ENCODE measurements around the gene EIPR1. TPM values are rescaled to one million over a fixed set of nuclear protein-coding genes. Genes with fewer than 3 reads are reported as not detected.

EIPR1 gene
- total RNA-seq, 1 experiment from 2014 or later = 36.9 TPM

DNA sequence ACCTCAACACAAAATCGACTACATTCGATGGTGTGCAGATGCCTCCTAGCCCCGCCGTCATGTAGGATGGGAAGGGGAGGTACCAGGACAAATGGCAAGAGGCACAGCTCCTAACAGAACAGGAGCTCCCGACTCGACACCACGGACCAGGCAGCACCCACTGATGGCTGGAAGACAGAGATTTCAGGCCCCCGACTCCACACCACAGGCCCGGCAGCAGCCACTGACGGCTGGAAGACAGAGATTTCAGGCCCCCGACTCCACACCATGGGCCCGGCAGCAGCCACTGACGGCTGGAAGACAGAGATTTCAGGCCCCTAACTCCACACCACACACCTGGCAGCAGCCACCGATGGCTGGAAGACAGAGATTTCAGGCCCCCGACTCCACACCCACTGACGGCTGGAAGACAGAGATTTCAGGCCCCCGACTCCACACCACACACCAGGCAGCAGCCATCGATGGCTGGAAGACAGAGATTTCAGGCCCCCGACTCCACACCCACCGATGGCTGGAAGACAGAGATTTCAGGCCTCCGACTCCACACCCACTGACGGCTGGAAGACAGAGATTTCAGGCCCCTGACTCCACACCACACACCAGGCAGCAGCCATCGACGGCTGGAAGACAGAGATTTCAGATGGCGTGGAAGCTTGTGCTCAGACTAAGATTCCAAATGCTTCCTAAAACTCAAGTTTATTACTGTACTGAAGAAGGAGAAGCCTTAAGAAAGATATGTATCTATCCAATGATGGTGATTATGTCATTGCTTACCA is 135.5 kb downstream of the EIPR1 start:
- no peaks in the 10 kb centered on the region for H3K4me1 Mint-ChIP-seq (ENCODE audit: low read depth, unreplicated experiment)
- no peaks in the 10 kb centered on the region for H3K27me3 Mint-ChIP-seq (ENCODE audit: insufficient read depth, unreplicated experiment)
- no peaks in the 10 kb centered on the region for H3K9me3 ChIP-seq
- H3K4me3 Mint-ChIP-seq (ENCODE audit: unreplicated experiment) = no peak overlapping the region
- POLR2A ChIA-PET = no interaction called here
- no peaks in the 10 kb centered on the region for H3K4me1 ChIP-seq
- CTCF ChIA-PET = no interaction called here
- DNase-seq = no peak
- peaks cover 4% of the 10 kb centered on the region for H3K36me3 Mint-ChIP-seq (ENCODE audit: insufficient read depth, unreplicated experiment)
- no peak overlapping the region for H3K27ac Mint-ChIP-seq (ENCODE audit: unreplicated experiment)
- TF ChIP-seq, protein P1, sequence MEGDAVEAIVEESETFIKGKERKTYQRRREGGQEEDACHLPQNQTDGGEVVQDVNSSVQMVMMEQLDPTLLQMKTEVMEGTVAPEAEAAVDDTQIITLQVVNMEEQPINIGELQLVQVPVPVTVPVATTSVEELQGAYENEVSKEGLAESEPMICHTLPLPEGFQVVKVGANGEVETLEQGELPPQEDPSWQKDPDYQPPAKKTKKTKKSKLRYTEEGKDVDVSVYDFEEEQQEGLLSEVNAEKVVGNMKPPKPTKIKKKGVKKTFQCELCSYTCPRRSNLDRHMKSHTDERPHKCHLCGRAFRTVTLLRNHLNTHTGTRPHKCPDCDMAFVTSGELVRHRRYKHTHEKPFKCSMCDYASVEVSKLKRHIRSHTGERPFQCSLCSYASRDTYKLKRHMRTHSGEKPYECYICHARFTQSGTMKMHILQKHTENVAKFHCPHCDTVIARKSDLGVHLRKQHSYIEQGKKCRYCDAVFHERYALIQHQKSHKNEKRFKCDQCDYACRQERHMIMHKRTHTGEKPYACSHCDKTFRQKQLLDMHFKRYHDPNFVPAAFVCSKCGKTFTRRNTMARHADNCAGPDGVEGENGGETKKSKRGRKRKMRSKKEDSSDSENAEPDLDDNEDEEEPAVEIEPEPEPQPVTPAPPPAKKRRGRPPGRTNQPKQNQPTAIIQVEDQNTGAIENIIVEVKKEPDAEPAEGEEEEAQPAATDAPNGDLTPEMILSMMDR (IDR thresholded peaks at IDR 0.05; ENCODE audit: insufficient read depth in 1 of 2, low read depth in 1 of 2, low read length in 1 of 2, severe bottlenecking in 1 of 2, unreplicated experiment in 1 of 2) = no peak
- no peaks in the 10 kb centered on the region for H3K9me3 Mint-ChIP-seq (ENCODE audit: unreplicated experiment)
- no peaks in the 10 kb centered on the region for H3K27me3 ChIP-seq (replicated peaks; ENCODE audit: control insufficient read depth, insufficient read depth, low read length)
- no TSS peak for BruUV-seq (replicated peaks)
- no peak overlapping the region for H3K4me3 ChIP-seq (ENCODE audit: low read depth, low read length)
- no peaks in the 10 kb centered on the region for H3K36me3 ChIP-seq (ENCODE audit: control insufficient read depth, insufficient read depth, low read length)
- intact Hi-C loops (cut with micrococcal nuclease; ENCODE audit: unreplicated experiment) = no loop called here

DNA sequence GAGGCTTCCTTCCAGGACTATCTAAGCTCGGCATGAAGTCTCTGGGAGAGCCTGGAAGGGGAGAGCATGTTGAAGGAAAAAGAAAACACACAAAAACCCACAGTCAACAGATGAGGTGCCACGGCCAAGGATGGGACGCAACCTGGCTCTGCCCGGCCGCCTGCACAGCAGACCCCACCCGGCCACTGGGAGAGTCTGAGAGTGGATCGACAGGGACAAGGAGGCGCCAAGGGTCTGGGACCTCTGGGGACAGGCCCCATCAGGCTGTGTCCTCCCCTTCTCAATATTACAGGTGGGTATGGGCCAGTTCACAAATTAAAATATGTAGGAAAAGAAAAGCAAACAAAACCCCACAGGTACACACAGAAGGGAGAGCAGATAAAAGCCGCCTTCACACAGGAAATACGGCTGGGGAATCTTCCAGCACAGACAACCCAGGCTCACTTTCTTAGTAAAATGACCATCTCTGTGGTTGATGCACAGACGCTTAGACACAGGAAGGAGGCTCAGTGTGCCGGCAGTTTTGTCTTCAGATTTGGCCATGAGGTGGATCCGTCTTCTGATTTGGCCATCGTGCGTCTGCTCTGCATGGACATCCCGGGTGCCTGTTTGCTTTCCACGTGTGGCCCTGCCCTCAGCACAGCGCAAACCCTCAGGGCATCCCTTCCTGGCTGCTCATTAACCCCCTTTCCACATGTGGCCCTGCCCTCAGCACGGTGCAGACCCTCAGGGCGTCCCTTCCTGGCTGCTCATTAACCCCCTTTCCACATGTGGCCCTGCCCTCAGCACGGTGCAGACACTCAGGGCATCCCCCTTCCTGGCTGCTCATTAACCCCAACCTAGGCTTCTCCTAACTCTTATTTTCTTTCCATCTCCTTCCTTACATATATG is 138.4 kb downstream of the EIPR1 start:
- Mint-ChIP-seq H3K27ac (ENCODE audit: unreplicated experiment) (no peak overlapping the region), H3K4me3 (ENCODE audit: unreplicated experiment) (no peak overlapping the region), H3K9me3 (ENCODE audit: unreplicated experiment) (no peaks in the 10 kb centered on the region), H3K4me1 (ENCODE audit: low read depth, unreplicated experiment) (no peaks in the 10 kb centered on the region), H3K36me3 (ENCODE audit: insufficient read depth, unreplicated experiment) (peaks cover 4% of the 10 kb centered on the region), H3K27me3 (ENCODE audit: insufficient read depth, unreplicated experiment) (no peaks in the 10 kb centered on the region)
- BruUV-seq (replicated peaks) = no TSS peak
- CTCF ChIA-PET = no interaction called here
- Histone ChIP-seq H3K4me1 (no peaks in the 10 kb centered on the region), H3K27me3 (replicated peaks; ENCODE audit: control insufficient read depth, insufficient read depth, low read length) (no peaks in the 10 kb centered on the region), H3K9me3 (no peaks in the 10 kb centered on the region), H3K36me3 (ENCODE audit: control insufficient read depth, insufficient read depth, low read length) (no peaks in the 10 kb centered on the region; the same call in 1 of the 2 replicates), H3K4me3 (ENCODE audit: low read depth, low read length) (no peak overlapping the region)
- DNase-seq = no peak
- POLR2A ChIA-PET = no interaction called here
- TF ChIP-seq, protein P1 (IDR thresholded peaks at IDR 0.05; ENCODE audit: insufficient read depth in 1 of 2, low read depth in 1 of 2, low read length in 1 of 2, severe bottlenecking in 1 of 2, unreplicated experiment in 1 of 2) = no peak
- intact Hi-C loops (cut with micrococcal nuclease; ENCODE audit: unreplicated experiment) = no loop called here

DNA sequence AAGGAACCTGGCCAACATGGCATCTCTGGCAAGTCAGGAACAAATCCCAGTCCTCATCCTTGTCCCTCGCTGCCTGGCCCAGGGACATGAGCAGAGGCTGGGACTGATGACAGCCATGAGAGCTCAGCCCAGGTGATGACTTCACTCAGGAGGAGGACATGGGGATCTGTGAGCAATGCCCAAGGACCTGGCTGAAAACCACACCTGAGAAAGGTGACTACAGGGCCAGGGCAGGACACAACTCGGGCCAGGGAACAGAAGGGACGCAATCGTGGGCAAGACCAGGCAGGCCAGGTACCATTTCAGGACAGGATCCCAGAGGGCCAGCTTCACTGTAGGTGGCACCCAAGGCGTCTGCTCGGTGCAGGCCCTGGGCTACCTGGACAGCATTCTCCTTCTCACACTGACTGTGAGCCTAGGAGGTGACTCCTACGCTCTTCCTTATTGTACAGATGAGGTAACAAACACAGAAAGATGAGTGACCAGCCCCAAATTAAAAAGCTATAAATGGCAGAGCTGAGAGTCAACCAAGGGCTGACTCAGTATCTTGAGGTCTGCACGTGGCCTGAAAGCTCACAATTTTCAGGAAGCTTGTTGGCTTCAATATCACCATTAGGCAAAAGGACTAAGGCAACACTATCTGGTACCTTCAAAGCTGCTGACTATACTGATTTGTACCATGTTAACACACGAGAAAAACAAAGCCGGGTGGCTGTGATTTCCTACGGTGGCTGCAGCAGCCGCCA is 141.1 kb downstream of the EIPR1 start:
- ChIA-PET CTCF (no interaction called here), POLR2A (no interaction called here)
- TF ChIP-seq, protein P1 (IDR thresholded peaks at IDR 0.05; ENCODE audit: insufficient read depth in 1 of 2, low read depth in 1 of 2, low read length in 1 of 2, severe bottlenecking in 1 of 2, unreplicated experiment in 1 of 2) = no peak
- Histone ChIP-seq H3K36me3 (ENCODE audit: control insufficient read depth, insufficient read depth, low read length) (no peaks in the 10 kb centered on the region; the same call in 1 of the 2 replicates), H3K9me3 (no peaks in the 10 kb centered on the region), H3K4me3 (ENCODE audit: low read depth, low read length) (no peak overlapping the region), H3K27me3 (replicated peaks; ENCODE audit: control insufficient read depth, insufficient read depth, low read length) (no peaks in the 10 kb centered on the region), H3K4me1 (no peaks in the 10 kb centered on the region)
- Mint-ChIP-seq H3K27ac (ENCODE audit: unreplicated experiment) (no peak overlapping the region), H3K9me3 (ENCODE audit: unreplicated experiment) (peaks cover 15% of the 10 kb centered on the region), H3K4me1 (ENCODE audit: low read depth, unreplicated experiment) (no peaks in the 10 kb centered on the region), H3K4me3 (ENCODE audit: unreplicated experiment) (no peak overlapping the region), H3K27me3 (ENCODE audit: insufficient read depth, unreplicated experiment) (no peaks in the 10 kb centered on the region), H3K36me3 (ENCODE audit: insufficient read depth, unreplicated experiment) (no peaks in the 10 kb centered on the region)
- intact Hi-C loops (cut with micrococcal nuclease; ENCODE audit: unreplicated experiment) = no loop called here
- BruUV-seq (replicated peaks) = no TSS peak
- no peak for DNase-seq
